Pancreas (tissue), 10 donors: ENCODE results near the gene NELFB. TPM values are rescaled to one million over a fixed set of nuclear protein-coding genes. Genes with fewer than 3 reads are reported as not detected.
A peak's percentile ranks its signal among the peaks of the same experiment; 100 is the strongest.

Experiments used
- ATAC-seq, 4 donors: fragments of 200-7000 bp; cut with Tn5 transposase; one replicate each; pipeline versions ENCODE4 v1.8.0 to v1.9.1; 2020; ENCODE audit warnings: mild to moderate bottlenecking in 4 of 4, moderate library complexity in 4 of 4
- DNase-seq, 6 donors: peaks; one replicate each; pipeline ENCODE4 v3.0.0-alpha.2; 2020
- FAIRE-seq: peaks from 2 replicates; lab custom pipeline; 2012; peaks lifted over from hg19 to GRCh38; lab: Jason Lieb, UNC
- H3K27ac ChIP-seq, 4 donors: fragments of 200-600 bp; sonication (generic); 1 replicate in 3 of 4; 2 replicates in 1 of 4; pipeline versions ENCODE4 v1.5.0 to v1.8.0; 2020
- H3K27me3 ChIP-seq, 4 donors: fragments of 200-600 bp; one replicate each; pipeline ENCODE4 v1.8.0; 2021
- H3K36me3 ChIP-seq, 3 donors: fragments of 200-600 bp; sonication (generic) in 1 of 3; one replicate each; pipeline versions ENCODE4 v1.5.0 to v1.8.0; 2020 to 2021
- H3K4me1 ChIP-seq, 3 donors: fragments of 200-600 bp; one replicate each; pipeline ENCODE4 v1.8.0; 2021
- H3K4me3 ChIP-seq, 4 donors: fragments of 200-600 bp; sonication (generic) in 2 of 4; one replicate each; pipeline versions ENCODE4 v1.5.0 to v1.8.0; 2020 to 2021
- H3K9me3 ChIP-seq, 4 donors: fragments of 200-600 bp; one replicate each; pipeline ENCODE4 v1.8.0; 2021
- CTCF ChIP-seq, 4 donors: fragments of 200-600 bp; sonication (generic) in 3 of 4; IDR thresholded peaks; one replicate each; pipeline versions ENCODE4 v1.5.0 to v1.8.0; 2021; ENCODE audit warnings: antibody characterized with exemption in 4 of 4
- WGBS, 2 donors: extraction: QIAGEN DNeasy Blood & Tissue Kit; methylation state at CpG; one replicate each; pipeline ENCODE4 v1.1.7; 2013; 5-methylcytosine and 5-hydroxymethylcytosine counted together
- intact Hi-C, 3 donors: fragments of 100-400 bp; cut with DNase I; formaldehyde crosslinking; loops; one replicate each; pipeline versions ENCODE4 v1.11.1 to v1.14.2; 2022
- polyA plus RNA-seq, 2 donors: library from polyadenylated mRNA; stranded (reverse); fragments of 200-250 nt; gene quantifications; one replicate each; pipeline ENCODE4 v1.2.3, GENCODE V29; 2013
- total RNA-seq, 6 donors: library from RNA; stranded (reverse); fragmentation: NEBNext Ultra II Directional in 4 of 6; extraction: Animal tissue kit (Norgen Biotek cat#: 25700) in 4 of 6; gene quantifications; one replicate each; pipeline versions ENCODE4 v1.2.1 to v1.2.4, GENCODE V29; 2021 to 2023
- donor health status: healthy with polysubstance abuse.
- donor health status: DM: no; HTN: no; CAD: no; lungs with moderate emphysema.
- donor health status: DM: no; HTN: no; CAD: no.
- donor health status: control.
- donor health status: control.
- donor health status: Bipolar disorder and iron deficiency.
- donor health status: DM: yes; HTN: yes; CAD: no.
- donor health status: DM: no; HTN: no; CAD: no.
- donor health status: DM: no; HTN: no; CAD: no.
- donor health status: DM: yes; HTN: yes; CAD: no.

NELFB gene
- total and polyA plus RNA-seq, 8 donors, result 22.3 to 34.2 (median 29.5) TPM

GRCh38 chr9:137317718-137318511, 62.8 kb downstream of the NELFB start:
- Histone ChIP-seq H3K4me3 (no peak overlapping the region), H3K4me1 (peaks cover 15 to 20% (median 16%) of the 10 kb centered on the region in 3 donors), H3K36me3 (no peaks in the 10 kb centered on the region), H3K27me3 (no peaks in the 10 kb centered on the region), H3K9me3 (no peaks in the 10 kb centered on the region), H3K27ac (no peak overlapping the region)
- ATAC-seq (no peak), DNase-seq (peak in 4 of 6 donors; percentile 20 to 71 (median 40)), FAIRE-seq (no peak)
- WGBS, 2 donors, result 75 to 81% methylated on average over 24 of the region's 24 CpGs
- TF ChIP-seq CTCF (IDR thresholded peaks at IDR 0.05), result no peak
- intact Hi-C loops, result no loop called here

- intact Hi-C loops, result no loop called here
- TF ChIP-seq CTCF (IDR thresholded peaks at IDR 0.05), result no peak
- no peak overlapping the region for H3K4me3 ChIP-seq
- no peaks in the 10 kb centered on the region for H3K36me3 ChIP-seq
- ATAC-seq (no peak), DNase-seq (peak in 2 of 6 donors; percentile 25 to 68), FAIRE-seq (no peak)
- WGBS, 2 donors, result 73 to 82% methylated on average over 17 to 18 of the region's 18 CpGs
- H3K9me3 ChIP-seq, result no peaks in the 10 kb centered on the region
- H3K27ac ChIP-seq, result no peak overlapping the region
- H3K4me1 ChIP-seq, result peaks cover 12 to 20% (median 15%) of the 10 kb centered on the region in 3 donors
- H3K27me3 ChIP-seq, result no peaks in the 10 kb centered on the region
Observed at GRCh38 chr9:137318602-137319001, 63.5 kb downstream of the NELFB start.

- TF ChIP-seq CTCF (IDR thresholded peaks at IDR 0.05), result no peak
- peak in 2 of 4 donors; percentile 26 to 30 for ATAC-seq
- Histone ChIP-seq H3K36me3 (no peaks in the 10 kb centered on the region), H3K4me1 (peaks cover 12 to 20% (median 15%) of the 10 kb centered on the region in 3 donors), H3K27me3 (no peaks in the 10 kb centered on the region), H3K27ac (no peak overlapping the region), H3K4me3 (no peak overlapping the region), H3K9me3 (no peaks in the 10 kb centered on the region)
- no peak for FAIRE-seq
- intact Hi-C loops, result no loop called here
- 80 to 91% methylated on average over 26 of the region's 26 CpGs for WGBS, 2 donors
- DNase-seq, result peak in 4 of 6 donors; percentile 50 to 83 (median 56)
Observed at GRCh38 chr9:137319011-137319738, 64.0 kb downstream of the NELFB start.

- intact Hi-C loops, result no loop called here
- no peaks in the 10 kb centered on the region for H3K9me3 ChIP-seq
- no peak for TF ChIP-seq CTCF (IDR thresholded peaks at IDR 0.05)
- no peaks in the 10 kb centered on the region for H3K27me3 ChIP-seq
- ATAC-seq (no peak), FAIRE-seq (no peak), DNase-seq (peak in 3 of 6 donors; percentile 43 to 81 (median 56))
- WGBS, 2 donors, result 89 to 95% methylated on average over 20 to 22 of the region's 22 CpGs
- no peak overlapping the region for H3K27ac ChIP-seq
- no peak overlapping the region for H3K4me3 ChIP-seq
- no peaks in the 10 kb centered on the region for H3K36me3 ChIP-seq
- peaks cover 12 to 20% (median 14%) of the 10 kb centered on the region in 3 donors for H3K4me1 ChIP-seq
Observed at GRCh38 chr9:137319739-137320551, 64.8 kb downstream of the NELFB start.
